NCI-H446 (cell line): ENCODE data around the gene NIT2.
"Not testable (repeated sequence)": the region's sequence is repeated elsewhere in the genome, so short reads cannot be mapped to it uniquely, and the experiment has no call there.

Experiments
- DNase-seq, 2 experiments: peaks; one replicate each; lab custom pipeline; 2025; lab: John Stamatoyannopoulos, UW

The NIT2 gene

DNA sequence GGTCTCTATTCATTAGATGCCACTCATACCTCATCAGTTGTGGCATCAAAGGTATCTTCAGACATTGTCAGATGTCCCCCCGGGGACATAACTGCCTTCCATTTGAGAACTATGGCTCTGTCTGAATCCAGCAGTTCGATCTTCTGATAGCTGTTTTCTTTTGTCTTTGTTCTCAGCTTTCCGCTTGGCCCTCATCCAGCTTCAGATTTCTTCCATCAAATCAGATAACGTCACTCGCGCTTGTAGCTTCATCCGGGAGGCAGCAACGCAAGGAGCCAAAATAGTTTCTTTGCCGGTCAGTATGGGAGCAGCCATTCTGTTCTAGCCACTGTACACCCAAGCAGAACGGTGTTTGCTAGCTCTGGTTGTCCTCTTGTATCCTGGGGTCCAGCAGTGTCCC is 4.4 kb downstream of the NIT2 start:
- no peak for DNase-seq

DNA sequence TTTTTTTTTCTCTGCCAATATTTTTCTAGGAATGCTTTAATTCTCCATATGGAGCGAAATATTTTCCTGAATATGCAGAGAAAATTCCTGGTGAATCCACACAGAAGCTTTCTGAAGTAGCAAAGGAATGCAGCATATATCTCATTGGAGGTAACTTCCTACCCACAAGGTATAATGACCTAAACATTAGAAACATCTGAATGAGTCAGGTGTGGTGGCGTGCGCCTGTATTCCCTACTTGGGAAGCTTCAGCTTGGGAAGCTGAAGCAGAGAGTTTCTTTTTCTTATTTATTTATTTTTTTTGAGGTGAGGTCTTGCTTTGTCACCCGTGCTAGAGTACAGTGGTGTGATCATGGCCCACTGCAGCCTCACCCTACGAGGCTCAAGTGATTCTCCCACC is 5.2 kb downstream of the NIT2 start:
- DNase-seq = no peak

DNA sequence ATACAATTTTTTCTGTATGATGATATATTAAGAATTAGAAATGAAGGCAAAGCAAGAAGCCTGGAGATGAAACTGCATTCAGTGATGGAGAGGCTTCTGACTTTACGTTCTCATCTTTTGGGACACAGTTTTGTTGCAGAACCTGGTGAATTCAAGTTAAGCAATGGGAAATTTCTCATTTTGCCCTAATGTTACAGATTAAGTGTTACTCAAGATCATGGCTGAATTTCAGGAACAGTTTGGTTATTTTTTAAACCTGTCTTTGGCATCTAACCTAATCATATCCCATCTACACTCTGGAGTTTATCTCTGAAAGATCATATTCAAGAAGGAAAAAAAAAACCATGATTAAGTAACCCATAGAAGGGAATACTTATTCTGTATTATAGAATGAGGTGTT is 6.0 kb downstream of the NIT2 start:
- no peak for DNase-seq

DNA sequence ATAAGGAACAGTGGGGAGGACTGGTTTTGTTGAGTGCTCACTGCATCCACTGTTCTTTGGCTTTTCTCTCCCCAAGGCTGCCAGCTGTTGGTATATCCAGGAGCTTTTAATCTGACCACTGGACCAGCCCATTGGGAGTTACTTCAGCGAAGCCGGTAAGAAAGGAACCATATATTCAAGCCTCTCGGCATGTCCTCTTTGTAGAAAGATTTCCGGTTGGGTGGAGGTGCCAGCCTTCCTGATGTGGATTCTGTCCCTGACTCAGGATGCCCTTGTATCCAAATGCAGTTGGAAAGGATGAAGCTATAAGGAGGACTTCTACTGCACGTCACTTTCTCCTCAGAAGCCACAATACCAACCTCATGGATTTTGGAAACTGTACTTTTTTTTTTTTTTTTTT is 14.2 kb downstream of the NIT2 start:
- DNase-seq = no peak

DNA sequence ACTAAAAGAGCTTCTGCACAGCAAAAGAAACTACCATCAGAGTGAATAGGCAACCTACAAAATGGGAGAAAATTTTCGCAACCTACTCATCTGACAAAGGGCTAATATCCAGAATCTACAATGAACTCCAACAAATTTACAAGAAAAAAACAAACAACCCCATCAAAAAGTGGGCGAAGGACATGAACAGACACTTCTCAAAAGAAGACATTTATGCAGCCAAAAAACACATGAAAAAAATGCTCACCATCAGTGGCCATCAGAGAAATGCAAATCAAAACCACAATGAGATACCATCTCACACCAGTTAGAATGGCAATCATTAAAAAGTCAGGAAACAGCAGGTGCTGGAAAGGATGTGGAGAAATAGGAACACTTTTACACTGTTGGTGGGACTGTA is 17.2 kb downstream of the NIT2 start:
- DNase-seq = not testable (repeated sequence)

DNA sequence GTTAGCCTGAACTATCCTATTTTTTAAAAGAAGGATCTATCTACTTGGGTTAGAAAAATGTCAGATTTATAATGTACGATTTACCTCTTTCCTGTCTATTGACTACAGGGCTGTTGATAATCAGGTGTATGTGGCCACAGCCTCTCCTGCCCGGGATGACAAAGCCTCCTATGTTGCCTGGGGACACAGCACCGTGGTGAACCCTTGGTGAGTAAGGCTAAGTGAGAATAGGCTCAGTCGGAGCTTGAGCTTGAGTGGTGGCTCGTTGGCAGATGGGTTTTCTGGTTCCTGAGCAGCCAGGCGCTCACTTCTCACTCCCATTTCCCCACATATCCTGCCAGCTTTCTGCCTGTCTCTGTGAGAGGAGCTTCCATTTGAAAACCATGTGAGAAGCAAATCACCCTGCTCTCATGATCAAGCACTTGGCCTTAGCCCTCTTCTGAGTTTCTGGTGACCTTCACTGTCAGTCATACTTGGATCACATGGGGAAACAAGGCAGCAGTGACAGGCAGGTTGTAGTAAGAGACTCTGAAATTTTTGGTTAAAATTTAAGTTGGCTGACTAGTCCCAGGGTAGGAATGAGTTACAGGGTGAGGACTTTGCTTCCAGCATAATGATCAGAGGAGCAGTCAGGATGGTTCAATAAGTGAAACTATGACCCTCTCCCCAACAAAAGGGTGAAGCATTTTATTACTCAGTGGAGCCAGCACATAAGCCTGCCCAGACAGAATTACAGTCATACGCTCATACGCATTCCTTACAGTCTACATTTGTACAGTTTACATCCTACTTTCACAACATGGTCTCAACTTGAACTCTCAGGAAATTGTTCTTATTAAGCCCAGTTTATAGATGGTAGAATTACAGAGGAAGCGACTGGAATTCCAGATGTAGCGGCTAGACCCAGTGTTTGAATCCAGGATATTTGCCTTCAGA is 18.0 kb downstream of the NIT2 start:
- no peak for DNase-seq

DNA sequence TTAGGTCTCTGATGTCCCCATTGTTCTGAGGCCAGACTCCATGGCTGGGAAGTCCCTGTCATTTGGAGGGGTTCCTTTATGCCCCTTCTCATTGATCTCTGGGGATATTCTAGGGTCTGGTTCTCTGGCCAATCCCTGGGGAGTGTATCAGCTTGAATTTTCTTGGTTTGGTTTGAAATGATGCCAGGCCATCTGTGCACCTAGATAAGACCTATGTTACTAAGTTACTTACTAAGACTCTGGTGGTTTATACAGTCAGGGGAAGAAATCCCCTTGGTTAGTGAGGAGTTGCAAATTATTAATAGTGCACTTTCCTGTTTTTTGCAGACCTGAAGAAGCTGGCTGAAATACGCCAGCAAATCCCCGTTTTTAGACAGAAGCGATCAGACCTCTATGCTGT is 20.3 kb downstream of the NIT2 start:
- no peak for DNase-seq

DNA sequence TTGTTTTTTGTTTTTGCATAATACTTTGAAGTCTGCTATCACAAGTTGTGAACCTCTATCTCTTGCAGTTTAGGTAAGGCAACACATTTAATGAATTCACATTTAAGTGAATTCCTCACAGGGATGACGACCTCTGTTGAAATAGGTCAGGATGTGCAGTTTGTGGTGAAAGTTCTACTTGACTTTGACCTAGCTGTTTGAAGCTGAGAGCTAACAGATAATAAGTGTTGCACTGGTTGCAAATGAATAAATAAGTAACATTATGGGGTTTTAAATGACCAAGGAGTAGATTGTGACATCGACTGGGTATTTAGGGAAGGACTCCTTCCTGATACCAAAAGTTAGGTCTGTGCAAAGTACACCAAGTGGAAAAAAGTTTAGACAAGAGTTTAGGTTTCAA is 23.9 kb downstream of the NIT2 start:
- no peak for DNase-seq

DNA sequence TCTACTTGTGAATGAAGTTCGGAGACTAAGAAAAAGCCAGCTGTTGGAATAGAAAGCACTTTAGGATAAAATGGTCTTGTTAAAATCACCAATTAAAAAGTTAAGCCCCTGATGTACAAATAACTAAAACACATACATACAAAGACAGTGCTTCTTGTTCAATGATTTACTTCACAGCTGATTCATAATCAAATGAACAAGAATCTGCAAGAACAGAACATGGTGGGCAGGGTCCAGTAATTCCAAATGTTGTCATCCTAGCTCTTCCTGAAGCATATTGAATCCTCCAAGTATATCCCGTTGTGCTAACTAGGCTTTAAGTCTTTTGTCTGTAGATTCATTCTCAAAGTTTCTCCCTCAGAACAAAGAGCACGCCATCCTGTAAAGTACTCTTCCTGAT is 24.5 kb downstream of the NIT2 start:
- DNase-seq = no peak

DNA sequence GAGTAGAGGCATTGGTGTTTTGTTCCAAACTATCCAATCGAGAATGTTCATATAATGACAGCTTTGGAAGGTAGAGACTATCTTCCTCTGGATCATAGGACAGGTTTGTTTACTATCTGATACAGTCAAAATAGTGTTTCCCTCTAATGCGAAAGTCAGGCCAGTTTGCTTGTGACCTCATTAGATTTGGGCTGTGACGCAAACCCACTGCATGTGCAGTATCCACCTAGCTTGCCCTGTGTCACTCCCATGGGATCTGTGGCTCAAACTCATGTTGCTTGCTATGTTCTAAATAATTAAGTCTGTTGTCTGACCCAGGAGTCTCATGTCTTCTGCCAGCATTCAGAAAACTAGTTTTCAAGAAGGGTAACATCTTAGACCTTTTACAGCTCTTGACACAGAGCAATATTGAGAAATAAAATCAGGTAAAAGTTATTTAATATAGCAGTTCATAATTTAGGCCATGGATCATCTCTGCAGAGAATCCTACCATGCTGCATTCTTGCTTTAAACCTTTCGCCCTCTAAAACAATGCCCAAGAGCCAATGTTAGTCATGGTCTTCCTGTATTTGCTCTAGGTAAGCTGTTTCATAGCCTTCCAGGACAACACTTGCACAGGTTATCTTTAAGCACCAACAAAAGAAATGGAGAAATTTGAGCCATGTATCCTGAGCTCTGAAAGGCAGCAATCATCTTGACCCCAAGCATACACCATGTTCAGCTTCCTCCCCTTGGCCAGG is 26.4 kb downstream of the NIT2 start:
- DNase-seq = no peak

DNA sequence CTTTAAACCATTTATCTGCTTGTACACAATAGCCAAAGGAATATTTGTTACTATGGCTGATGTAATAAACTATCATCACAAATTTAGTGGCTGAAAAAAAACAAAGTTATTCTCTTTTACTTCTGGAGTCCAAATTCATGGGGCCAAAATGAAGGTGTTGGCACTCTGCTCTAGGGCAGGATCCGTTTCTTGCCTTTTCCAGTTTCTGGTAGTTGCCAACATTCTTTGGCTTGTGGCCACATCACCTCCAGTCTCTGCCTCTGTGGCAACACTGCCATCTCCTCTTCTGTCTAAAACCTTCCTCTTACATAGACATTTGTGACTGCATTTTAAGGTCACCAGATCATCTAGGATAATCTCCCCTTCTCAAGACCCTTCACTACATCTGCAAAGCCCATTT is 27.3 kb downstream of the NIT2 start:
- DNase-seq = no peak

DNA sequence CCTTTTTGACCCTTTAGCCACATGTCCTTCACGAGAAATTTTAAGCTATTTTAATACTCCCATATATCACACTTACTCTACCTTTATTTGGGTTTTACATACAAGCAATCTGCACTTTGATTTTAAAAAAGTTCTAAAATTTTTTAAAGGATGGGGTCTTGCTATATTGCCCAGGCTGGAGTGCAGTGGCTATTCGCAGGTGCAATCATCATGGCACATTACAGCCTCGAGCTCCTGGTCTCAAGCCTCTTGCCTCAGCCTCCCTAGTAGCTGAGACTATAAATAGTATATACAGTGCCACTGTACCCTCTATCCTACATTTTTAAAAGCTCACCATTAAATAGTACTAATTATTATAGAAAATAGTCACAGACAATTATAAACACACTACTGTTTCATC is 29.9 kb downstream of the NIT2 start:
- DNase-seq = no peak

DNA sequence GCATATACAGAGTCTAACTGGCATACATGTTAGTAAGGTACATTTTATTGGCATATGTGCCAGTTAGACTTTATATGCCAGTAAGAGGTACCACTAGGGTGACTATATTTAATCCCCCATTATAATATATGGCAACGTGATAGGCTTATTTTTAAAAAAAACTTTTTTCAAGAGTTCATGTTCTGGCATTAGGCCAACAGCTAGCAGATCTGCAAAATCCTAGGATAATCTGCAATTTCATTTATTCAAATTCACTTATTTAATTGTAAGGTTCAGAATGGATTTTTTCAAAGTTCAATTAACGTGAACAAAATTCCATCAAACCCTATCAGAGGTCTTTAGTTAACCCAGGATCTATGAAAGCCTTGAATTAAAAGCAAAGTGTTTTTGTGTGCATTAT is 31.9 kb downstream of the NIT2 start:
- no peak for DNase-seq

DNA sequence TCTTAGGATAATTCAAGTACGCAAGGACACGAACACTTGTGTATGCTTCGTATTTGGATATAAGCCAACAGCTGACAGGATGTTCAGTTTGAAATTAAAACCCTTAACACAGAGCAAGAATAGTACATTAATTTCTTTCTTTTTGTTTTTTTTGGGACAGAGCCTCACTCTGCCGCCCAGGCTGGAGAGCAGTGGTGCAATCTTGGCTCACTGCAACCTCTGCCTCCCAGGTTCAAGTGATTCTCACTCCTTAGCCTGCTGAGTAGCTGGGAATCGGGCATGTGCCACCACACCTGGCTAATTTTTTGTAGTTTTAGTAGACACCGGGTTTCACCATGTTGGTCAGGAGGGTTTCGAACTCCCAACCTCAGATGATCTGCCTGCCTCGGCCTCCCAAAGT is 33.9 kb downstream of the NIT2 start:
- DNase-seq = no peak

DNA sequence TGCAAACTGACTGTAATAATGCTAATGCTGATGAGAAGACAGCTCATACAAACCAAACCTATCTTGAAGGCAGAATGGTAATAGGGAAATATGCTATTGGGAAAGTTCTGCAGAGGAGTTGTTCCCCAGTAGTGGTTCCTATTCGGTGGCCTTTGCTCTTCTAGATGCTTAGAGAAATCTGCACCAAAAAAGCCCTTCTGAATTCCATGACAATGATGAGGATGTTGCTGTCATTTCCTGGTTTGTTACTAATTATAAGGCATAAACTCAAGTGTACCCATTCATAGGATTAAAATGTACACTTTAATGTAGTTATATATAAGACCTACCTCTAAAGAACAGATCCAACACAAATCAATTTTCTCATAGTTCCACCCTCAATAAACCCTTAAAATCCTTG is 36.2 kb downstream of the NIT2 start:
- no peak for DNase-seq

DNA sequence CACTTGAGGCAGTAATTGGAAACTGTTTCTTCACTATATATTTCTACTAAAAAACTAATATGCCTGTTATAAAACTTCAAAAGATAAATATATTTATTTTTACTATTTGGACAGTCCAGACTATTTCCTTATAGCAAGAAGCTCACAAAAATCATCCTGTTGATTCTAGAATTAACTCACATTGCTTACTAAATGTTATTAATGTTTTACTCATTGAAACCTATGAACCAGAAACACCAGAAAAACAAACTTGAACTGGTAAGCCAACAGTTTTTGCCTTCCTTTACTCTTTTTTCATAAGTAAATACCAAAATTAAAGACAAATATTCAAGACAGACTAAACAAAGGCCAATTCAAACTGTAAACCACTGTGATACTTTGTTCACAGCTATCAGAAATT is 40.0 kb downstream of the NIT2 start:
- no peak for DNase-seq

DNA sequence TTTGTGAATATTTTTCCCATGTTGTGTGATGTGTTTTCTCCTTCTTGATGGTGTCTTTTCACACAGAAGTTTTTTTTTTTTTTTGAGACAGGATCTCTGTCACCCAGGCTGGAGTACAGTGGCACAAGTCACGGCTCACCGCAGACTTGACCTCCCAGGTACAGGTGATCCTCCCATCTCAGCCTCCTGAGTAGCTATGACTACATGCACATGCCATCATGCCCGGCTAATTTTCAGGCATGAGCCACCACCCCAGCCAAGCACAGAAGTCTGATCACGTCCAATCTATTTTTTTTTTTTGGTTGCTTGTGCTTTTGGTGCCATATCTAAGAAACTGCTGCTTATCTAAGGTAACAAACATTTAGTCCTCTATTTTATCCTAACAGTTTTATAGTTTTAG is 41.7 kb downstream of the NIT2 start:
- DNase-seq = no peak

DNA sequence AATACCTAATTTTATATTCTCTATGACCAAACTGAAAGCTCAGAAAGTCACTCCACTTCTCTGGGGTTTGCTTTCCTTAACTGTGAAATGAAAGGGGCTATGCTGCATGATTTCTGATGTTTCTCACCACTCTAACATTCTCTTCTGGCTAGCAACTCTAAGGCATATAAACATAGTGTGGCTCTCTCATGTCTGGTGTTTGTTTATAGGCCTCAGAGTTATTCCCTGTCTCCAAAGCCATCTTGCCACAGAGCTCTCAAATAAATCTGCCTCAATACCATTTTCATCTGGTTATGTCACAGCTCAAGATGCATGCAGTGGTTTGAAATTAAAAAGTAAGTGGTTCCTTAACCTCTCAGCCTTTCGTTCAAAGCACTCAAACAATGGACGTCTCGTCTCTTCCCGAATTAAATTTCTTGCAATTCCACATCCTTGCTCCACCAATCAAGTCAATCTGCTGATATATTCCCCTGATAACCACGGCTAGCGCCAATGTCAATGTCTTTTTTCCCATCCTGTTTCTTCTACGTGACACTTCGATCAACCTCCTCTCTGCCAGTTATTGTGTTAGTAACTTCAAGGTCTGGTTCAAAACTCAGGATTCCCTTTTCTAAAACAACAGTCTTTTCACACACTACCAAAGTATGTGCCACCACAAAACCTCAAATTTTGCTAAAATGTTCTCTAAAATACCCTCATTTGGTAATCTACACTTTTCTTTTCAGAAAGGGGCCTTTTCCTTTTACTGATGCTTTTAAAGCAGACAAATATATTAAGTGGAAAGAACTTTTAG is 50.4 kb downstream of the NIT2 start:
- DNase-seq = no peak

DNA sequence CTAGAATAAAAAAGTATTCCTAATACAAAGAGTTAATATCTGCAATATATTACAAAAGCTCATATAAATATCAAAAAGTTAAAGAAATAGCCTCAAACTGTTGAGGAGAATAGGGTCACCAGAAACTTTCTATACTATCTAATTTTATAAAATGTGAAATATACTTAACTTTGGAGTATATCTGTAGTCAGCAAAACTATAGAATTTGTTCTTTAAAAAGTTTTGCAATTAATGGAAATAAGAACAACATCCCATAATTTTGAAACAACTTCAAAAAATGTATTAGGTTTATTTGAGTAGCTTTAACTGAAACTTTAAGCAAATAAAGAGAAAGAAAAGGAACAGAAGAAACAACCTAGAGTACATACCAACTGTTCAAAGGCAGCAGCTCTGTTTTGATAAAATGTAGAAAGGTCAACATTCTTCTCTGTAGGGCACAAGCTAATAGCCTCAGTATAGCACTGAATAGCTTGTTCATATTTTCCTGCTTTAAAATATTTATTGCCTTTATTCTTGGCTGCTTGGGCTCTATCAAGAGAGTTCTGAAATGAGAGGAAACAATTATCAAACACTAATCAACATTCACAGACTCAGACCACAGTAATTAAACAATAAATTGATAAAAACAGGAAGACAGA is 52.0 kb downstream of the NIT2 start:
- no peak for DNase-seq

DNA sequence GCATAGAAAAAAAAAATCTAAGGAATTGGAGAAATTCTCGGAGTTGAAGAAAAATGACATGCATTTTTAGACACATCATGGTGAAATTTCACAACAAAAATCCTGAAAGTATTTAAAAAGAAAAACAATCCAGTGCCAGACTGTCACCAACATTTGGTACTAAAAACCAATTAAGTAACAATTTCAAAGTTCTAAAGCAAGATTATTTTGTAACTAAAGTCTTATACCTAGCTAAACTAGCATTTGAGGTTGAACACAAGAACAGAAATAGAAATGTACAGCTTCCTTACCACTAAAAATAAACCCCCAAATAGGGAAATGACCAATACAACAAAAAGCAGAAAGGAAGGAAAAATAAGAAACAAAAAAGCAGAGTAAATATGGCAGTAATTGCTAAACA is 54.5 kb downstream of the NIT2 start:
- no peak for DNase-seq

DNA sequence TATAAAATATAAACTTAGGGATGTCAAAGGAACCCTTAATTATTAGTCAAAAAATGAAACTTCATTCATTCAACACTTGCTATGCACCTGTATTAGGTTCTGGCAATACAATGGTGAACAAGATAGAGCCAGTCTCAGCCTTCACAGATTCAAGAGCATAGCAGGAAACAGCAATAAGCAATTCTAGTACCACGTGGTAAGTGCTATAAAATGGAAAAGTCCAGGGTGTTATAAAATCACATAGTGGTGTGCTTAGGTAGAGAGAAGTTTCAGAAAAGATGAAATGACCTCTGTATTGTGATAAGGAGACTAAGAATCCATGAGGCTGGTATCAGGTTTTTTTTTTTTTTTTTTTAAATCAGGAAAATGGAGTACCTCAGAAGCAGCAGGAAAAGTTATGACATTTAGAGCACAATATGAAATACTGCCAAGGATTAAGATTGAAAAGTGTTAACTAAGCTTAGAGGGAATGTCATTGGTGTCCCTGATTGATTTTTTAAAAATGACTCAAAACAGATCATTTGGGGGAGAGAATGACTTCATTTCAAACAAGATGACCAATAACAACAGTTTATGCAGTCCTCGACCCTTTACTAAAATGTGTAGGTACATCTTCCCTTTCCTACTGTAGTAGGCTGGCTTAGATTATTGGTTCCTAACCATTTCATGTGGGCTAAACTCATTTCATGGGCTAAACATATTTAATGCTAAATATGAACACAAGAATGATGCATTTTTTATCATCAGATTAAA is 61.3 kb downstream of the NIT2 start:
- DNase-seq = no peak
